Breast epithelium (tissue), 4 donors: Measurements from ENCODE around the gene PROX2. TPM values are rescaled to one million over a fixed set of nuclear protein-coding genes. Genes with fewer than 3 reads are reported as not detected.
A peak's percentile ranks its signal among the peaks of the same experiment; 100 is the strongest.

Experiments used
- DNase-seq, 2 donors: peaks; one replicate each; pipeline ENCODE4 v3.0.0-alpha.2; 2019; ENCODE audit warnings: low spot score in 2 of 2
- H3K27ac ChIP-seq, 2 donors: fragments of 200-600 bp; sonication (generic) in 1 of 2; one replicate each; pipeline ENCODE4 v1.5.1; 2016 to 2019; ENCODE audit warnings: mild to moderate bottlenecking in 1 of 2
- H3K27me3 ChIP-seq, 2 donors: fragments of 200-600 bp; sonication (generic) in 1 of 2; one replicate each; pipeline versions ENCODE4 v1.5.1 to v1.6.0; 2017 to 2019; ENCODE audit warnings: control low read depth in 1 of 2, mild to moderate bottlenecking in 1 of 2
- H3K36me3 ChIP-seq: fragments of 200-600 bp; one replicate; pipeline ENCODE4 v1.5.1; 2019
- H3K4me1 ChIP-seq, 2 donors: fragments of 200-600 bp; sonication (generic); one replicate each; pipeline ENCODE4 v1.5.1; 2016 to 2019; ENCODE audit warnings: control low read depth in 1 of 2
- H3K4me3 ChIP-seq, 3 donors: fragments of 200-600 bp; sonication (generic); 1 replicate in 2 of 3; 2 replicates in 1 of 3; pipeline ENCODE4 v1.5.1; 2016 to 2019; ENCODE audit warnings: mild to moderate bottlenecking in 3 of 3, moderate library complexity in 2 of 3
- H3K9me3 ChIP-seq, 2 donors: fragments of 200-600 bp; sonication (generic) in 1 of 2; one replicate each; pipeline ENCODE4 v1.5.1; 2016 to 2019; ENCODE audit warnings: control low read depth in 1 of 2
- CTCF ChIP-seq, 3 donors: fragments of 450-650 bp; IDR thresholded peaks; one replicate each; pipeline ENCODE4 v1.5.1; 2016 to 2017; ENCODE audit warnings: antibody characterized with exemption in 3 of 3, mild to moderate bottlenecking in 3 of 3, moderate library complexity in 3 of 3
- POLR2A ChIP-seq: fragments of 450-650 bp; IDR thresholded peaks from one replicate; pipeline ENCODE4 v1.6.1; 2016; ENCODE audit warnings: antibody characterized with exemption, mild to moderate bottlenecking, moderate library complexity
- POLR2AphosphoS5 ChIP-seq, 3 donors: sonication (generic); formaldehyde crosslinking; IDR thresholded peaks; one replicate each; pipeline ENCODE4 v1.6.1; 2017; ENCODE audit warnings: antibody characterized with exemption in 3 of 3
- intact Hi-C: fragments of 100-400 bp; cut with DNase I; formaldehyde crosslinking; loops from one replicate; pipeline ENCODE4 v1.15.1; 2023; ENCODE audit warnings: low total_unique reads
- total RNA-seq, 3 donors: library from RNA; depleted of rRNA; stranded (reverse); fragments of >200 nt; gene quantifications; one replicate each; pipeline ENCODE4 v1.1.0, GENCODE V29; 2016

PROX2 gene
- total RNA-seq, 3 donors from 2014 or later: not detected

- Histone ChIP-seq H3K36me3 (no peaks in the 10 kb centered on the region), H3K27me3 (no peaks in the 10 kb centered on the region), H3K4me1 (peaks cover 6 to 19% of the 10 kb centered on the region in 2 donors), H3K4me3 (no peak overlapping the region), H3K27ac (peak overlapping the region in 1 of 2 donors; percentile 19), H3K9me3 (no peaks in the 10 kb centered on the region)
- intact Hi-C loops: no loop called here
- no peak for TF ChIP-seq POLR2A
- no peak for TF ChIP-seq CTCF (IDR thresholded peaks at IDR 0.05)
- no peak for TF ChIP-seq POLR2AphosphoS5 (IDR thresholded peaks at IDR 0.05)
- DNase-seq: no peak
These were observed 44.3 kb upstream of the PROX2 start for GRCh38 chr14:74920281-74920680.

- intact Hi-C loops: loop anchor here (10.0 kb wide), 1 partner anchor 165 kb away; no protein-coding TSS in a partner anchor
- H3K9me3 ChIP-seq: no peaks in the 10 kb centered on the region
- no peaks in the 10 kb centered on the region for H3K27me3 ChIP-seq
- DNase-seq: no peak
- peaks cover 6 to 19% of the 10 kb centered on the region in 2 donors for H3K4me1 ChIP-seq
- no peak overlapping the region for H3K4me3 ChIP-seq
- no peaks in the 10 kb centered on the region for H3K36me3 ChIP-seq
- peak overlapping the region in 1 of 2 donors; percentile 19 for H3K27ac ChIP-seq
- TF ChIP-seq POLR2A (no peak), CTCF (IDR thresholded peaks at IDR 0.05) (no peak), POLR2AphosphoS5 (IDR thresholded peaks at IDR 0.05) (no peak)
These were observed 43.6 kb upstream of the PROX2 start for GRCh38 chr14:74919421-74920165.

GRCh38 chr14:74918380-74918779 lies 42.4 kb upstream of the PROX2 start:
- Histone ChIP-seq H3K4me3 (no peak overlapping the region), H3K27me3 (no peaks in the 10 kb centered on the region), H3K4me1 (peaks cover 6 to 19% of the 10 kb centered on the region in 2 donors), H3K27ac (peak overlapping the region; percentile 68 to 76), H3K9me3 (no peaks in the 10 kb centered on the region), H3K36me3 (no peaks in the 10 kb centered on the region)
- no peak for TF ChIP-seq POLR2A
- TF ChIP-seq POLR2AphosphoS5 (IDR thresholded peaks at IDR 0.05): no peak
- TF ChIP-seq CTCF (IDR thresholded peaks at IDR 0.05): no peak
- no peak for DNase-seq
- intact Hi-C loops: loop anchor here (10.0 kb wide), 1 partner anchor 166 kb away; no protein-coding TSS in a partner anchor

GRCh38 chr14:74917646-74918081 lies 41.7 kb upstream of the PROX2 start:
- Histone ChIP-seq H3K4me3 (no peak overlapping the region), H3K27me3 (no peaks in the 10 kb centered on the region), H3K9me3 (no peaks in the 10 kb centered on the region), H3K4me1 (peaks cover 6 to 19% of the 10 kb centered on the region in 2 donors), H3K36me3 (no peaks in the 10 kb centered on the region), H3K27ac (peak overlapping the region; percentile 68 to 76)
- intact Hi-C loops: loop anchor here (10.0 kb wide), 1 partner anchor 167 kb away; no protein-coding TSS in a partner anchor
- peak in 1 of 2 donors; percentile 80 for DNase-seq
- no peak for TF ChIP-seq CTCF (IDR thresholded peaks at IDR 0.05)
- TF ChIP-seq POLR2AphosphoS5 (IDR thresholded peaks at IDR 0.05): peak; percentile 12 to 64 (median 60)

- Histone ChIP-seq H3K27ac (peak overlapping the region; percentile 68 to 76), H3K4me3 (no peak overlapping the region), H3K36me3 (no peaks in the 10 kb centered on the region), H3K9me3 (no peaks in the 10 kb centered on the region), H3K27me3 (no peaks in the 10 kb centered on the region), H3K4me1 (peaks cover 6 to 19% of the 10 kb centered on the region in 2 donors)
- intact Hi-C loops: loop anchor here (10.0 kb wide), 1 partner anchor 168 kb away; no protein-coding TSS in a partner anchor
- DNase-seq: no peak
- no peak for TF ChIP-seq POLR2A
- no peak for TF ChIP-seq POLR2AphosphoS5 (IDR thresholded peaks at IDR 0.05)
- TF ChIP-seq CTCF (IDR thresholded peaks at IDR 0.05): no peak
These were observed 41.2 kb upstream of the PROX2 start for GRCh38 chr14:74917178-74917543.
